Measurements from ENCODE around the gene NEUROD4. TPM values are rescaled to one million over a fixed set of nuclear protein-coding genes. Genes with fewer than 3 reads are reported as not detected.

Gene NEUROD4
- total and polyA plus RNA-seq, 2 donors (not counting 1 experiment from before 2014, with no cell fraction given), result not detected

- Histone ChIP-seq H3K9ac (ENCODE audit: insufficient read depth, low read length) (no peak overlapping the region), H3K36me3 (ENCODE audit: control insufficient read depth, insufficient read depth, low read length) (no peaks in the 10 kb centered on the region), H3K9me3 (ENCODE audit: control insufficient read depth, insufficient read depth, low read depth, low read length) (no peaks in the 10 kb centered on the region), H2AFZ (ENCODE audit: low read length) (no peak overlapping the region), H3K4me3 (replicated peaks in 1 of 4; ENCODE audit: control extremely low read depth in 1 of 4, insufficient read depth in 1 of 4, low read depth in 3 of 4, low read length in 4 of 4) (no peak overlapping the region), H3K79me2 (ENCODE audit: control insufficient read depth, insufficient read depth, low read length) (no peaks in the 10 kb centered on the region), H3K4me1 (ENCODE audit: control insufficient read depth, extremely low read depth, insufficient read depth, low read length) (no peaks in the 10 kb centered on the region), H3K27me3 (ENCODE audit: control insufficient read depth, insufficient read depth, low read length) (no peaks in the 10 kb centered on the region), H3K4me2 (ENCODE audit: extremely low read depth, insufficient read depth, low read length) (no peak overlapping the region), H4K20me1 (ENCODE audit: control insufficient read depth, extremely low read depth, insufficient read depth, low read length) (no peaks in the 10 kb centered on the region), H3K27ac (ENCODE audit: insufficient read depth, low read length) (no peak overlapping the region)
- TF ChIP-seq CTCF (conservative IDR thresholded peaks at IDR 0.05 in 1 of 2, IDR thresholded peaks at IDR 0.05 in 1 of 2; ENCODE audit: low read depth in 1 of 2, low read length in 2 of 2) (no peak), EZH2 (IDR thresholded peaks at IDR 0.05; ENCODE audit: low read length, missing control alignments) (no peak)
- no peak for DNase-seq (ENCODE audit: low read depth in 2 of 2)
Observed at GRCh38 chr12:55074806-55075205, 55.0 kb downstream of the NEUROD4 start.

Other genes with a start within 250 kb of the NEUROD4 start
- gene MUCL1, start 165.5 kb upstream of the NEUROD4 start, total RNA-seq, result not detected in 2 replicates
- not detected in 2 replicates for gene MUCL1, start 165.5 kb upstream of the NEUROD4 start, polyA plus RNA-seq
- not detected in 2 replicates for gene TESPA1, start 35.2 kb upstream of the NEUROD4 start, total RNA-seq
- not detected in 2 replicates for gene TESPA1, start 35.2 kb upstream of the NEUROD4 start, polyA plus RNA-seq
- not detected in 2 replicates for gene OR9K2, start 106.4 kb downstream of the NEUROD4 start, total RNA-seq
- not detected in 2 replicates for gene OR9K2, start 106.4 kb downstream of the NEUROD4 start, polyA plus RNA-seq
- not detected in 2 replicates for gene OR10A7, start 201.1 kb downstream of the NEUROD4 start, total RNA-seq
- not detected in 2 replicates for gene OR10A7, start 201.1 kb downstream of the NEUROD4 start, polyA plus RNA-seq
- gene OR6C74, start 224.6 kb downstream of the NEUROD4 start, total RNA-seq, result not detected in 2 replicates
- not detected in 2 replicates for gene OR6C74, start 224.6 kb downstream of the NEUROD4 start, polyA plus RNA-seq